GM23338 (cell line): ENCODE data around the gene MAS1L.

Experiments used
- CTCF ChIP-seq, 2 experiments: fragments of 200-600 bp in 1 of 2; sonication (generic) in 1 of 2; conservative IDR thresholded peaks; 2 replicates each; pipeline versions ENCODE4 v1.5.1 to v1.6.1; 2016 to 2017; ENCODE audit warnings: antibody characterized with exemption in 2 of 2, low read depth in 2 of 2, mild to moderate bottlenecking in 2 of 2, moderate library complexity in 1 of 2
- EZH2phosphoT487 ChIP-seq: fragments of 200-600 bp; sonication (generic); IDR thresholded peaks from one replicate; pipeline ENCODE4 v1.8.1; 2018; ENCODE audit warnings: antibody characterized with exemption; ENCODE audit not compliant: unreplicated experiment
- POLR2AphosphoS5 ChIP-seq: IDR thresholded peaks from 2 replicates; pipeline ENCODE4 v1.6.1; 2016; ENCODE audit warnings: antibody characterized with exemption, low read depth

- TF ChIP-seq POLR2AphosphoS5 (no peak), CTCF (conservative IDR thresholded peaks at IDR 0.05; ENCODE audit: low read depth in 2 of 2) (no peak), EZH2phosphoT487 (no peak)
These were observed 36.9 kb upstream of the MAS1L start for GRCh38 chr6:29524444-29525310.
